Breast epithelium (tissue), 4 donors: ENCODE results near the gene KCNK5. TPM values are rescaled to one million over a fixed set of nuclear protein-coding genes. Genes with fewer than 3 reads are reported as not detected.

Source experiments
- DNase-seq, 2 donors: peaks; one replicate each; pipeline ENCODE4 v3.0.0-alpha.2; 2019; ENCODE audit warnings: low spot score in 2 of 2
- H3K27ac ChIP-seq, 2 donors: fragments of 200-600 bp; sonication (generic) in 1 of 2; one replicate each; pipeline ENCODE4 v1.5.1; 2016 to 2019; ENCODE audit warnings: mild to moderate bottlenecking in 1 of 2
- H3K27me3 ChIP-seq, 2 donors: fragments of 200-600 bp; sonication (generic) in 1 of 2; one replicate each; pipeline versions ENCODE4 v1.5.1 to v1.6.0; 2017 to 2019; ENCODE audit warnings: control low read depth in 1 of 2, mild to moderate bottlenecking in 1 of 2
- H3K36me3 ChIP-seq: fragments of 200-600 bp; one replicate; pipeline ENCODE4 v1.5.1; 2019
- H3K4me1 ChIP-seq, 2 donors: fragments of 200-600 bp; sonication (generic); one replicate each; pipeline ENCODE4 v1.5.1; 2016 to 2019; ENCODE audit warnings: control low read depth in 1 of 2
- H3K4me3 ChIP-seq, 3 donors: fragments of 200-600 bp; sonication (generic); 1 replicate in 2 of 3; 2 replicates in 1 of 3; pipeline ENCODE4 v1.5.1; 2016 to 2019; ENCODE audit warnings: mild to moderate bottlenecking in 3 of 3, moderate library complexity in 2 of 3
- H3K9me3 ChIP-seq, 2 donors: fragments of 200-600 bp; sonication (generic) in 1 of 2; one replicate each; pipeline ENCODE4 v1.5.1; 2016 to 2019; ENCODE audit warnings: control low read depth in 1 of 2
- POLR2A ChIP-seq: fragments of 450-650 bp; IDR thresholded peaks from one replicate; pipeline ENCODE4 v1.6.1; 2016; ENCODE audit warnings: antibody characterized with exemption, mild to moderate bottlenecking, moderate library complexity
- POLR2AphosphoS5 ChIP-seq, 3 donors: sonication (generic); formaldehyde crosslinking; IDR thresholded peaks; one replicate each; pipeline ENCODE4 v1.6.1; 2017; ENCODE audit warnings: antibody characterized with exemption in 3 of 3
- intact Hi-C: fragments of 100-400 bp; cut with DNase I; formaldehyde crosslinking; loops from one replicate; pipeline ENCODE4 v1.15.1; 2023; ENCODE audit warnings: low total_unique reads
- total RNA-seq, 3 donors: library from RNA; depleted of rRNA; stranded (reverse); fragments of >200 nt; gene quantifications; one replicate each; pipeline ENCODE4 v1.1.0, GENCODE V29; 2016
- TF ChIP-seq, protein P1 (sequence below), 3 donors: fragments of 450-650 bp; IDR thresholded peaks; one replicate each; pipeline ENCODE4 v1.5.1; 2016 to 2017; ENCODE audit warnings: antibody characterized with exemption in 3 of 3, mild to moderate bottlenecking in 3 of 3, moderate library complexity in 3 of 3

KCNK5 gene
- total RNA-seq, 3 donors from 2014 or later, result 1.8 to 20.6 (median 4.3) TPM

DNA sequence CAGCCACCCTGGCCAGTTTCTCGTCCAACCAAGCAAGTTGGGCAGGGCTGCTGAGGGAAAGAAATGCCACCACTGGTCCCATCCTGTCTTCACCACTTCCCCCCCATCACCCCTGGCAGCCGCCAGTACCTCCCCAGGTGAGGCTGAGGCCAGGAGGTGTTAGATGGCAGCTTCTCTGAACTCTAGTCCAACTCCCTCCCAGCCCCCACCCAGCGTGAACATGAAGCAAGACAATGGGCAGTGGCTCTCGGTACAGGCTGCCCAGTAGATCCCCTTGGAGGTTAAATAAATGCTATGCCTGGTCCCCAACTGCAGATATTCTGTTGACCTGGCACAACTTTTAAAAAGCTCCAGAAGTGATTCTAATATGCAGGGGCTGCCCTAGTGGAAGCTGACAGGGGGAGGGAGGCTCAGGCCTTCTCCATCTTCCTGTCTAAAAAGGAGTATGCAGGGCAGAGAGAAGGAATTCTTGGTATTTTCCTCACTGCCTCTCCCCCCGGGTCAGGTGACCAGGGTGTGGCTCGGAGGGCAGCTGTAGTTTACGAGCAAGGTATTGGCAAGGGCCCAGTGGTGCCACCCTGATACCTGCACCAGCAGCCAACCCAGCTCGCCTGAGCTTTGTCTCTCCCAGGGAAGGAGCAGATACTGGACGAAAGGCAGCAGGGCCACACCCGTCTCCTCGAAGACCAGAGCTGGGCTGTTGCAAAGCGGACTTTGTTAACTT lies 25.7 kb downstream of the KCNK5 start:
- DNase-seq, result no peak
- intact Hi-C loops, result no loop called here

DNA sequence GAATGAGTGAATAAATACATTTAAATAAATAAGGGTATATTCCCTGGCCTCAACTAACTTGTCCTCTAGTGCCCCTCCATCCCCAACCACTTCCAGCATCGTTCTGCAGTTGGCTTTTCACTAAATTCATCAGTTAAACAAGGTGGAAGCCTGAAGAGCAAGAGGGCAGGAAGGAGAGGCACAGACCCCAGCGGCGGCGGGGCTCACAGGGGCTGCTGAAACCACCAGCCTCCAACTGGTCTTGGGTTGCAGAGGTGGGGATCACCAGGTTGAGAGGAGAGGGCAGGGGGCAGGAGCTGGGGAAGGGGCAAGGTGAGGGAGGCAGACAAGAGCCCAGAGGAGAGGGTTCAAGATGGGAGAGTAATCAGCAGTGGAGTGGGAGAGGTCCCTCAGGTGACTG lies 27.1 kb downstream of the KCNK5 start:
- intact Hi-C loops, result no loop called here
- TF ChIP-seq POLR2AphosphoS5 (IDR thresholded peaks at IDR 0.05) (no peak), POLR2A (no peak)
- TF ChIP-seq, protein P1, sequence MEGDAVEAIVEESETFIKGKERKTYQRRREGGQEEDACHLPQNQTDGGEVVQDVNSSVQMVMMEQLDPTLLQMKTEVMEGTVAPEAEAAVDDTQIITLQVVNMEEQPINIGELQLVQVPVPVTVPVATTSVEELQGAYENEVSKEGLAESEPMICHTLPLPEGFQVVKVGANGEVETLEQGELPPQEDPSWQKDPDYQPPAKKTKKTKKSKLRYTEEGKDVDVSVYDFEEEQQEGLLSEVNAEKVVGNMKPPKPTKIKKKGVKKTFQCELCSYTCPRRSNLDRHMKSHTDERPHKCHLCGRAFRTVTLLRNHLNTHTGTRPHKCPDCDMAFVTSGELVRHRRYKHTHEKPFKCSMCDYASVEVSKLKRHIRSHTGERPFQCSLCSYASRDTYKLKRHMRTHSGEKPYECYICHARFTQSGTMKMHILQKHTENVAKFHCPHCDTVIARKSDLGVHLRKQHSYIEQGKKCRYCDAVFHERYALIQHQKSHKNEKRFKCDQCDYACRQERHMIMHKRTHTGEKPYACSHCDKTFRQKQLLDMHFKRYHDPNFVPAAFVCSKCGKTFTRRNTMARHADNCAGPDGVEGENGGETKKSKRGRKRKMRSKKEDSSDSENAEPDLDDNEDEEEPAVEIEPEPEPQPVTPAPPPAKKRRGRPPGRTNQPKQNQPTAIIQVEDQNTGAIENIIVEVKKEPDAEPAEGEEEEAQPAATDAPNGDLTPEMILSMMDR (IDR thresholded peaks at IDR 0.05), result no peak
- H3K27me3 ChIP-seq, result no peaks in the 10 kb centered on the region
- no peak for DNase-seq
- no peaks in the 10 kb centered on the region for H3K9me3 ChIP-seq
- no peak overlapping the region for H3K27ac ChIP-seq
- no peaks in the 10 kb centered on the region for H3K36me3 ChIP-seq
- no peak overlapping the region for H3K4me3 ChIP-seq
- no peaks in the 10 kb centered on the region for H3K4me1 ChIP-seq

More for the DNA sequence above, 25.7 kb downstream of the KCNK5 start:
- TF ChIP-seq, protein P1 (IDR thresholded peaks at IDR 0.05), result no peak
- TF ChIP-seq POLR2AphosphoS5 (IDR thresholded peaks at IDR 0.05), result no peak
- no peak for TF ChIP-seq POLR2A
- H3K27me3 ChIP-seq, result no peaks in the 10 kb centered on the region
- H3K27ac ChIP-seq, result no peak overlapping the region
- H3K9me3 ChIP-seq, result no peaks in the 10 kb centered on the region
- no peak overlapping the region for H3K4me3 ChIP-seq
- H3K36me3 ChIP-seq, result no peaks in the 10 kb centered on the region
- H3K4me1 ChIP-seq, result no peaks in the 10 kb centered on the region

DNA sequence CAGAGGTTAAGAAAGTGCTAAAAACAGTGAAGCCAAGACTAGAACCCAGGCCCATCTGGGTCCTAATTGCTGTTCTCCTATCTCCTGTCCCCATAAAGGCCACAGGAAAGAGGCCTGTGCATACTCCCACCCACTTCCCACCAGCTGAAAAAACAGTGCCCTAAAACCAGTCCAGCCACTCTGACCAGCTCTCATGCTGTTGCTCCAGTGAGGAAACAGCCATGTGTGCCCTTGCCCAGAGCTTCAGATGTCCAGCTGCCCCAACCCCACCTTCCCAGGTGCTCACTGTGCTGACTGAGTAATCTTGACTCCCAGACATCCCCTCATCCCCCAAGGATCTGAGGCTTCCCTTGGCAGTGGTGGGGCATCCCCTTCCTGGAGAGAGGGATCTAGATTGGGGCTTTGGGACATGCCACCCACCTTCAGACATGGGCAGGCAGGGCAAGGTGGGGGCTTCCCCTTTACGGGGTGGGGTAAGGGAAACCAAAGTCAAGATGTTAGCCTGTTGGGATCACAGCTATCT lies 28.7 kb downstream of the KCNK5 start:
- TF ChIP-seq POLR2AphosphoS5 (IDR thresholded peaks at IDR 0.05) (no peak), POLR2A (no peak)
- no peak for DNase-seq
- no peaks in the 10 kb centered on the region for H3K36me3 ChIP-seq
- no peaks in the 10 kb centered on the region for H3K9me3 ChIP-seq
- no peak overlapping the region for H3K27ac ChIP-seq
- intact Hi-C loops, result no loop called here
- no peaks in the 10 kb centered on the region for H3K27me3 ChIP-seq
- no peak overlapping the region for H3K4me3 ChIP-seq
- H3K4me1 ChIP-seq, result no peaks in the 10 kb centered on the region

DNA sequence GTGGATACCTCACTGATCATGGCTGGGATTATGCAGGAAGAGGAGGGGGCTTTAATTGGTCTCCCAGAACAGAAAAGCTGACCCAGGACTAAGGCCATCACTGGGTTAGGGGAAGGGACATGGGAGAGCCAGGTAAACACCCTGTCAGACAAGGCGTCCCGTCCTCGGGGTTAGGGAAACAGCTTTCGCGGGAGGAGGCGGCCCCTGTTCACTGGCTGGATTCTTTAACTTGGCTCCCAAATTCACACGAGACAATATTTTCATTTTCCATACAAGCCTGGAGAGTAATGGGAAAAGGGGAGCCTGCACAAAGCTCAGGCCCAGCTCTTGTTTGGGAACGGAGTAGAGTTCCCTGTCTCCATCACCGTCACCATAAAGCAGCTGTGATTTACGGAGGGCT lies 29.3 kb downstream of the KCNK5 start:
- DNase-seq, result no peak
- TF ChIP-seq POLR2A, result no peak
- TF ChIP-seq, protein P1 (IDR thresholded peaks at IDR 0.05), result no peak
- no peak for TF ChIP-seq POLR2AphosphoS5 (IDR thresholded peaks at IDR 0.05)
- intact Hi-C loops, result no loop called here
- no peaks in the 10 kb centered on the region for H3K9me3 ChIP-seq
- H3K27me3 ChIP-seq, result no peaks in the 10 kb centered on the region
- no peaks in the 10 kb centered on the region for H3K36me3 ChIP-seq
- no peak overlapping the region for H3K4me3 ChIP-seq
- no peaks in the 10 kb centered on the region for H3K4me1 ChIP-seq
- H3K27ac ChIP-seq, result no peak overlapping the region

DNA sequence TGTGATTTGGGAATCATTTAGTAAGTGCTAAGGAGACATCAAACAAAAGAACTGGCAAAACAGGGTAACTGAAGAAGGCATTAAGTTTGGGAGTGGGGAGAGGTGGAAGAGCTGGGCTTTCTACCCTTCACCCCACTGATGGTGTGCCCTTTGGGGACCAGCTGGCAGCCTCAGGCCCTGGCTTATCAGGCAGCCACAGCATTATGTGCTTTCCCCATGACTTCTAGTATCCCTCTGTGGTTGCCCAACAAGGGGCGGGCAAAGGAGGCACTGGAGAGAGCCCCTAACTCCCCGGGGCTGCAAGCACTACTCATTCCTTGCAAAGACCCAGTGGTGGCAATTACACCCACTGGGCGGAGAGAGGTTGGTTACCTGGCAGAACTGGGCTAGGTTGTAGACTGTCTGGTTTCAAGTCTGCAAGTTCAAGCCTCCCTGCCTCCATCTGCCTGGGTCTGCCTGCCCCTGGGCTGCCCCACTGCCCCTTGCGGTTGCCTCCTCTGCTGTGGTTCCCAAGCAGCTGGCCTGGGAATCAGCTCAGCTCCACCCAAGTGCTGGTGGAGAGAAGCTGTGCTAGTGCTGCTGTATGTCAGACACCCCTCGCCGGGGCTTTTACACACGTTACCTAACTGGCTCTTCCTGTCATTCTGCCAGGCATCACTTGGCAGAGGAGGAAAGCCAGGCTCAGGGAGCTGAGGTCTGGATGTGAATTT lies 29.9 kb downstream of the KCNK5 start:
- no peaks in the 10 kb centered on the region for H3K27me3 ChIP-seq
- H3K4me3 ChIP-seq, result no peak overlapping the region
- intact Hi-C loops, result no loop called here
- no peaks in the 10 kb centered on the region for H3K36me3 ChIP-seq
- DNase-seq, result no peak
- no peaks in the 10 kb centered on the region for H3K4me1 ChIP-seq
- no peak overlapping the region for H3K27ac ChIP-seq
- TF ChIP-seq, protein P1 (IDR thresholded peaks at IDR 0.05), result no peak
- TF ChIP-seq POLR2A (no peak), POLR2AphosphoS5 (IDR thresholded peaks at IDR 0.05) (no peak)
- H3K9me3 ChIP-seq, result no peaks in the 10 kb centered on the region
